Skeletal muscle cell (primary cell): ENCODE data around the gene SMG6.

Source experiments
- DNase-seq: peaks from one replicate; pipeline ENCODE4 v3.0.0-alpha.2; 2010; ENCODE audit warnings: low read depth
- H3K4me3 ChIP-seq: 2 replicates; pipeline ENCODE4 v1.5.1; 2011; ENCODE audit warnings: low read depth, mild to moderate bottlenecking, control low read depth, low read length, moderate library complexity

The SMG6 gene

DNA sequence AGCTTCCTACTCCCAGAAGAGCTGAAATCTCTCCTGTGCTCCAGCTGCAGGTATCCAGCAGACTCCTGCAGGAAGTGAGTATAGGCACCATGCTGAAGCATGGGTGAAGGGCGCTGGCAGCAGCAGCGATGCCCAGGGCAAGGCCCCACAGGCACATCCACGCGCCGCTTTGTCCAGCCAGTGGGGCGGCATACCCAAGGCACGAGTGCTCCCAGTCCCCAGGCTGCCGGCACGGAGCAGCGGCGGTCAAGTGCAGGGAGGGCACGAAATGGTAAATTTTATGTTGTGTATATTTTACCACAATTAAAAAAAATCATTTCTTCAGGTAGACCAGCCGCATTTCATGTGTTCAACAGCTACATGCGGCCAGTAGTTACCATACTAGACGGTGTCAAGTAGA is 175.6 kb downstream of the SMG6 start:
- H3K4me3 ChIP-seq = no peak overlapping the region
- DNase-seq = no peak

- H3K4me3 ChIP-seq = no peak overlapping the region
- no peak for DNase-seq
These were observed 178.5 kb downstream of the SMG6 start for GRCh38 chr17:2125013-2125535.

DNA sequence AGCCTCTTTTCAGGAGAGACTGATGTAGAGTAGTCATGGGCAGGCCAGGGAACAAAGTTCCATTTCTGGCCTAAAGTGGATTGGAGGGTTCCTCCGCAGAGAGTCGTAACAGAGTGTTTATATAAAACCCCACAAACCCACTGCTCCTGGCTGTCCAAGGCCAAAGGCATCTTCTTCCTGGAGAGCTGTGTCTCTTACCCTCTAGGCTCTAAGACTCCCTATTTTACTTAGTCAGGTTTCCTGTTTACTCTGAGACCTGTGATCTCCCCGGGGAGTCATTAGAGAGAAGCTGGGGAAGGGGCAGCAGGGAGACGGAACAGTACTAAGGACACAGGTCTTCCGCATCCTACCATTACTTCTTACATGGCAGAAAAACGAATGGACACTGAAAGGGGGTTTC is 179.2 kb downstream of the SMG6 start:
- no peak for DNase-seq
- no peak overlapping the region for H3K4me3 ChIP-seq

- no peak overlapping the region for H3K4me3 ChIP-seq
- no peak for DNase-seq
These were observed 180.0 kb downstream of the SMG6 start for GRCh38 chr17:2123375-2124251.

DNA sequence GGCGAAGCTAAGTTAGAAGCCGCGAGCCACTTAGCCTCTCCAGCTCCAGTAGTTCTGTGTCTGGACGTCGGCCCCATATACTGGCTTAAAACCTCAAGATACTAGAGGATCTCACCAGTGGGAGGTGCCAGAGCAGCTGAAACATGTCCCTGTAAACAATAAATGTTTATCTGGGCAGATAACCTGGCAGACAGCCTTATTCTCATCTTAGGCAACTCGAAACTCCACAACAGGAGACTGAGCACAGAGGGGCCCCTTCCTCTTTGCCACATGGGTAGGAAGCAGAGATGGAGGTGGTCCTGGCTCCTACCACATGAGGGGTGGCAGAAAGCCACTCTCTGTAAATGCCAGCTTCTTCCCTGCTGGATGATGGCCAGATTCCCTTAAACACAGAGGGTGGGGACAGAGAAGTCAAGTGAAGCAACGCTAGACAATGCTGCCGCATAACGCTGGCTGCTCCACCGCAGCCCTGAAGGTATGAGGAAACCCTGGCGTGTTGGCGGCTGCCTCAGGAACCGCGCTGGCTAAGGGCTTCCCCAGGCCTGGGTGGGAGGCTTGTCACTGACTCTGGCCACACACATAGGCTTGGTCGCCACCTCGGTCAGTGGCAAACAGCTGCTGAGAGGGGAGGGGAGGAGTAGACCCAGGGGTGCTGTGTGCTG is 180.8 kb downstream of the SMG6 start:
- H3K4me3 ChIP-seq = no peak overlapping the region
- no peak for DNase-seq

DNA sequence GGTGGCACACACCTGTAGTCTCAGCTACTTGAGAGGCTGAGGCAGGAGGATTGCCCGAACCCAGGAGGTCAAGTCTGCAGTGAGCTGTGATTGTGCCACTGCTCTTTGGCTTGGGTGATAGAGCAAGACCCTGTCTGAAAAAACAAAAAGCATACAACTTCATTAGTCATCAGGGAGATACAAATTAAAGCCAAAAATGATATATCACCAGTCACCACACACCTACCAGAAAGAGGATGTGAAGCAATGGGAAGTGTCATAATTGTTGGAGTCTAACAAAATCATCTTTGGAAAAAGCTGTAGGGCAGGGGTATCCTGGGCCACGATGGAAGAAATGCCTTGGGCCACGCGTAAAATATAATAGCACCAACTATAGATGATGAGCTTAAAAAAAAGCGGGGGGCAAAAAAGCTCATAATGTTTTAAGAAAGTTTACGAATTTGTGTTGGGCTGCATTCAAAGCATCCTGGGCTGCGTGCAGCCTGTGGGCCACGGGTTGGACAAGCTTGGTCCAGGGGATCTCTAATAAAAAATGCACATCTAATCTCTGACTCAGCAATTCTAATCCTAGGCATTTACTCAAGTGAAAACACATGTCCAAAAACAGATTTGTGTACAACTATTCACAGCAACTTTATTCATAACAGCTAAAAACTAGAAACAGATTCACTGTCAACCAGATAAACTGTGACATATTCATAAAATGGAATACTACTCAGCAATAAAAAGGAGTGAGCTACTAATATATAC is 182.8 kb downstream of the SMG6 start:
- no peak overlapping the region for H3K4me3 ChIP-seq
- DNase-seq = no peak

DNA sequence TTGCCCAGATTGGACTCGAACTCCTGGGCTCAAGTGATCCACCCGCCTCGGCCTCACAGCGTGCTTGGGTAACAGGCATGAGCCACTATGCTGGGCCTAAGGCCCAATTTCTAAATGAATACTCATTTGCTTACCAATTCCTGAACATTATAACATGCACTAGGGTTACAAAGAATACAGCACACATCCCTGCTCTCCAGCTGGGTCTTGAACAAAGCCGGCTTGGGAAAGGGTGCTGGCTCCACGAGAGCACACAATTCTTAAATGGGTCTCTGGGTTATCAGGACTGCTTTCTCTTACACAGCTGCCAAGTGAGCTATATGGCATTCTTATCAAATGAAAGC is 190.3 kb downstream of the SMG6 start:
- no peak overlapping the region for H3K4me3 ChIP-seq
- no peak for DNase-seq

- no peak overlapping the region for H3K4me3 ChIP-seq
- peak; percentile 69 for DNase-seq
These were observed 191.9 kb downstream of the SMG6 start for GRCh38 chr17:2111691-2112090.

GRCh38 chr17:2110436-2110835 is 193.1 kb downstream of the SMG6 start:
- H3K4me3 ChIP-seq = no peak overlapping the region
- DNase-seq = no peak

DNA sequence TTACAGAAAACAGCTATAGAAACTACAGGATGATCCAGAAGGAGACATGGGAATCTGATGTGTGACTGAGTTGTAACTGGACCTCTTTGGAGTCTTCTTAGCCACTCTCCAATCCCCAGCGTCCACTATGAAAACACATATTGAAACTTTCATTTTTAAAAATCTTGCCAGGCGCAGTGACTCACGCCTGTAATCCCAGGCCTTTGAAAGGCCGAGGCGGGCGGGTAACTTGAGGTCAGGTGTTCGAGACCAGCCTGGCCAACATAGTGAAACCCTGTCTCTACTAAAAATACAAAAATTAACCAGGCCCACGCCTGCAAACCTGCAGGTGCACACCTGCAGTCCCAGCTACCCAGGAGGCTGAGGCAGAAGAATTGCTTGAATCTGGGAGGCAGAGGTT is 195.4 kb downstream of the SMG6 start:
- no peak for DNase-seq

DNA sequence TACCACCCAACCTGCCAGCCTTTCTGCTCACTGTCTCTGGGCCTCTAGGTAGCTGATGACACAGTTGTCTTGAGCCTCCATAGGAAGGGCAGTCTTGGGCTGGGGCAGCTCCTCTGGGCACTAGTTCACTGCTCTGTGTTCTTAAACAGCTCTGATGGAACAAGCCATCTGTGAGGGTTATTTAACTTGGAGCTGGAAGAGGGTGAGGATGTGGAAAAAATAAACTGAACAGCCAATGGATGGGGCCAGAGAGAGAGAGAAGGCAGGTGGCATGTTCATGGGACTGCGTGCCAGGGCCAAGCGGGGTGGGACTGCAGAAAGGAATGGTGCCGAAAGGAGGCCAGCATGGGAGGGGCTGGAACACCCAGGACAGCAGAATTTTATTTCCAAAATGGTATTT is 196.1 kb downstream of the SMG6 start:
- H3K4me3 ChIP-seq = no peak overlapping the region
- DNase-seq = no peak

More for the DNA sequence above, 195.4 kb downstream of the SMG6 start:
- no peak overlapping the region for H3K4me3 ChIP-seq

DNA sequence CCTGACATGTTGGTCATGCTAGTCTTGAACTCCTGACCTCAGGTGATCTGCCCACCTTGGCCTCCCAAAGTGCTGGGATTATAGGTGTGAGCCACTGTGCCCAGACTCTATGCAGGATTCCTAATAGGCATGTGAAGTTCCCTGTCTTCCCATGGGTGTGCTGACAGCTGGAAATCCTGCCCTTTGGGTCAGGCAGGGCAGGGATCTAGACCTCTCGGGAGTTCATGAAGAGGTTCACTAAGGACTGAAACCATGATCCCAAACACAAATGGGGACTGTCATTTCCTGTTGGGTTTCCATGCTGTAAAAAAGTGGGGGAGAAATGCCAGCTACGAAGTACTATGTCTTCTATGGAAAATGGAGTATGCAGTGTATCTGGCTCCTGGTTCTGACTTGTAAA is 196.5 kb downstream of the SMG6 start:
- no peak for DNase-seq
- no peak overlapping the region for H3K4me3 ChIP-seq

- DNase-seq = no peak
These were observed 197.2 kb downstream of the SMG6 start for GRCh38 chr17:2106308-2106955.

GRCh38 chr17:2105663-2106062 is 197.9 kb downstream of the SMG6 start:
- H3K4me3 ChIP-seq = no peak overlapping the region
- DNase-seq = no peak

More at GRCh38 chr17:2106308-2106955, 197.2 kb downstream of the SMG6 start:
- no peak overlapping the region for H3K4me3 ChIP-seq

DNA sequence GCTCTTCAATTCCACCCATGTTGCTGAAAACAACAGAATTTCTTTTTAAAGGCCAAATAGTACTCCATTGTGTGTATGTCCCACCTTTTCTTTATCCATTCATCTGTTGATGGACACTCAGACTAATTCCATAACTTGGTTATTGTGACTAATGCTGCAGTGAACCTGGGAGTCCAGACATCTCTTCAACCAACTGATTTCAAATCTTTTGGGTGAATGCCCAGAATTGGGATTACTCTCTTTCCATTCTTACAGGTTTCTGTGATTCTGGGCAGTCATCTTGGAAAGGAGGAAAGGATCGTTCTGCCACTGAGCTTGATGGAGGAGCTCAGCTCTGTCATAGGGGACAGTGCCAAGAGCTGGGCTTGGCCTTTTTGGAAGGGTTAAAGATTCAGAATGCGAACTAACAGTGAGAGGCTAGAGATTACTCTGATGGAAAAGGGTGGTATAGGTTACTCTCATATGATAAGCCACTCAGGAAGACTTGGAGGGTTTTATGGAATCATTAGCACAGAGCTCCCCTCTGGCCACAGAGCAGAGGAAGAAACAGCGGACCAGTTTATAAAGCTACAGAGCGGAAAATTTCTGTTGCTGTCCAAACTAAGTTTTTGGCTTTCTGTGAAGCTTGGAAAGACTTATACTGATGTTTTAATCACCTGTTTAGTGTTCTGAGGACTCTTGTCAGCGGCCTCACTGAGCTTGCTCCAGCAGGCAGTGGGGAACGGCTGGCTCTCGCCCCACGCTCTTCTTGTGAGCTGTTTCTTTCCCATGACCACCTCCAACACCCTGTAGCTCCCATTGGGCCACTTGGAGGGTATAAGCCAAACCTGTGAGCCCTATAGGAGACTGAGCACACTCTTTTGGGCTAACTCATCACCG is 200.4 kb downstream of the SMG6 start:
- no peak overlapping the region for H3K4me3 ChIP-seq
- no peak for DNase-seq

DNA sequence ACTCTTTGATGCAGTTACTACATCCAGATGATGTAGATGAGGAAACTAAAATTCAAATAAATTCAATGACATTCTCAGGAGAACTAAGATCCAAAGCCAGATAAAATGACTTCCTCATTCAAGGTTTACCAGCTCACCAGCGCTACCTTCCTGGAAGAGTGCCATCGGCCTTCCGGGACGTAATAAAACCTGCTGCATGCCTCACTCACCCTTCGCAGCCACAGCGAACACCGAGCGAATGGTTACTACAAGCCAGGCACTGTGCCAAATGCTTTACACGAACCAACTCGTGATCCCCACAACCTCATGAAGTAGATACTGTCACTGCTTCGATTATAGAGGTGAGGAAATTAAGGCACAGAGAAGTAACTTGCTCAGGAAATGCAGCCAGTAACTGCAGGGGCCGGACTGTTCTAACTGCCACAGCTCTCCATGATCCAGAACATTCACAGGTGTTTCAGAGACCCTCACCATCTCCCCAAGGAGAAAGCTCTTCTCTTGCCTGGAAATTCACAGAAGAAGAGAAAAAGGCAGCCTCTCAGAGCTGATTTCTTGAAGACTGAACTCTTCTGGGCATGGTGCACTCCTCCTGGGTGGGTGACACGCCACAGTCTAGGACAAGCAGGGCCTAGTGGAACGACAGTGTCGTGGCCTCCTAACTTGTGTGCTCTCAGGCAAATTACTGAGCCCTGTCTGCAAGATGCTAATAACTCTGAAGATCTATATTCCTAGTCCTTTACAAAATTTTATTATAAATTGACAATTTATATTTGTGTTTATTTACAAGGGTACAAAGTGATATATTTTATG is 201.9 kb downstream of the SMG6 start:
- no peak for DNase-seq
- H3K4me3 ChIP-seq = no peak overlapping the region

DNA sequence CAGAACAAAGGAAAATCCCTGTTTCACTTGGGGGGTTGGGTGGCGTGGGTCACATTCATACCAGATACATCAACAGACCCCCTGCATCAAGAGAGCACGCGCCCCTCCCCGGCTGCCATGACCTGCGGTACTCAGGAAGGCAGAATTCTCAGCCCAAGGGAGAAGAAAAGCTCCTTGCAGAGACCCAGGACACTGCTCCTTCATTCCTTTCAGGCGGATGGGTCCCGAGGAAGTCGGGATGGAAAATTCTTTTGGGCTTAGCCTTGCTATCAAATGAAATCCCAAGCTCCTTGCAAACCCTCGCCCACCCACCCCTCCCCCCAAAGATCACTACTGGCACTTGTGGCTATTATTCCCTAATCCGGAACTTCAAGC is 208.1 kb downstream of the SMG6 start:
- H3K4me3 ChIP-seq = no peak overlapping the region
- no peak for DNase-seq

GRCh38 chr17:2094891-2095535 is 208.6 kb downstream of the SMG6 start:
- DNase-seq = no peak
- H3K4me3 ChIP-seq = no peak overlapping the region
